Nephron progenitor cell (in vitro differentiated cells): ENCODE measurements around the gene AFDN.

Experiments
- DNase-seq: peaks from one replicate; pipeline ENCODE4 v3.0.0; 2021
- H3K27ac Mint-ChIP-seq: 2 replicates; pipeline ENCODE4 v1.8.0; 2021; ENCODE audit warnings: mild to moderate bottlenecking, moderate library complexity, mixed read lengths
- H3K27me3 Mint-ChIP-seq: 2 replicates; pipeline ENCODE4 v1.8.0; 2021; ENCODE audit warnings: mild to moderate bottlenecking, low read depth, mixed read lengths; ENCODE audit not compliant: poor library complexity
- H3K36me3 Mint-ChIP-seq: 2 replicates; pipeline ENCODE4 v1.8.0; 2021; ENCODE audit warnings: low read depth, mixed read lengths
- H3K4me1 Mint-ChIP-seq: 2 replicates; pipeline ENCODE4 v1.8.0; 2021; ENCODE audit warnings: mixed read lengths
- H3K4me3 Mint-ChIP-seq: 2 replicates; pipeline ENCODE4 v1.8.0; 2021; ENCODE audit warnings: mild to moderate bottlenecking, moderate library complexity, mixed read lengths
- H3K9me3 Mint-ChIP-seq: 2 replicates; pipeline ENCODE4 v1.8.0; 2021; ENCODE audit warnings: mild to moderate bottlenecking, moderate library complexity, mixed read lengths
- CTCF ChIP-seq: fragments of 200-600 bp; sonication (generic); IDR thresholded peaks from 2 replicates; pipeline ENCODE4 v1.5.0; 2021; ENCODE audit warnings: antibody characterized with exemption

Gene AFDN

GRCh38 chr6:167936051-167936450 lies 109.3 kb downstream of the AFDN start:
- Mint-ChIP-seq H3K27me3 (no peaks in the 10 kb centered on the region), H3K27ac (no peak overlapping the region)

GRCh38 chr6:167937301-167937700 lies 110.6 kb downstream of the AFDN start:
- no peaks in the 10 kb centered on the region for H3K9me3 Mint-ChIP-seq
- no peak overlapping the region for H3K27ac Mint-ChIP-seq
- TF ChIP-seq CTCF, result no peak
- peaks cover 23% of the 10 kb centered on the region for H3K4me1 Mint-ChIP-seq
- H3K27me3 Mint-ChIP-seq, result no peaks in the 10 kb centered on the region
- DNase-seq, result no peak
- peaks cover 38% of the 10 kb centered on the region for H3K36me3 Mint-ChIP-seq
- no peak overlapping the region for H3K4me3 Mint-ChIP-seq

More at GRCh38 chr6:167936051-167936450, 109.3 kb downstream of the AFDN start:
- no peak for DNase-seq
- no peak for TF ChIP-seq CTCF
- Mint-ChIP-seq H3K4me3 (no peak overlapping the region), H3K4me1 (peaks cover 30% of the 10 kb centered on the region), H3K36me3 (peaks cover 46% of the 10 kb centered on the region), H3K9me3 (no peaks in the 10 kb centered on the region)

- peaks cover 39% of the 10 kb centered on the region for H3K36me3 Mint-ChIP-seq
- no peak for DNase-seq
- no peak overlapping the region for H3K27ac Mint-ChIP-seq
- no peak for TF ChIP-seq CTCF
- peaks cover 17% of the 10 kb centered on the region for H3K4me1 Mint-ChIP-seq
- no peak overlapping the region for H3K4me3 Mint-ChIP-seq
- H3K9me3 Mint-ChIP-seq, result no peaks in the 10 kb centered on the region
- H3K27me3 Mint-ChIP-seq, result no peaks in the 10 kb centered on the region
These were observed 111.5 kb downstream of the AFDN start for GRCh38 chr6:167937948-167938911.

- no peak overlapping the region for H3K4me3 Mint-ChIP-seq
- TF ChIP-seq CTCF, result no peak
- H3K27ac Mint-ChIP-seq, result no peak overlapping the region
- peaks cover 57% of the 10 kb centered on the region for H3K36me3 Mint-ChIP-seq
- DNase-seq, result no peak
- no peaks in the 10 kb centered on the region for H3K4me1 Mint-ChIP-seq
- H3K9me3 Mint-ChIP-seq, result no peaks in the 10 kb centered on the region
- no peaks in the 10 kb centered on the region for H3K27me3 Mint-ChIP-seq
These were observed 115.1 kb downstream of the AFDN start for GRCh38 chr6:167941822-167942221.

GRCh38 chr6:167944130-167944529 lies 117.4 kb downstream of the AFDN start:
- H3K27ac Mint-ChIP-seq, result no peak overlapping the region
- TF ChIP-seq CTCF, result no peak
- H3K9me3 Mint-ChIP-seq, result no peaks in the 10 kb centered on the region
- peaks cover 57% of the 10 kb centered on the region for H3K36me3 Mint-ChIP-seq
- H3K4me3 Mint-ChIP-seq, result no peak overlapping the region
- no peak for DNase-seq
- H3K4me1 Mint-ChIP-seq, result no peaks in the 10 kb centered on the region
- no peaks in the 10 kb centered on the region for H3K27me3 Mint-ChIP-seq

- Mint-ChIP-seq H3K9me3 (no peaks in the 10 kb centered on the region), H3K27ac (peak overlapping the region; percentile 17), H3K4me1 (no peaks in the 10 kb centered on the region), H3K4me3 (no peak overlapping the region), H3K27me3 (no peaks in the 10 kb centered on the region), H3K36me3 (peaks cover 69% of the 10 kb centered on the region)
- no peak for DNase-seq
- no peak for TF ChIP-seq CTCF
These were observed 119.3 kb downstream of the AFDN start for GRCh38 chr6:167946007-167946406.
